Stimulated activated CD4-positive, alpha-beta T cell treated with anti-CD3 and anti-CD28 coated beads, TNF-alpha, amount 100 ng/mL, for 4 hours (primary cell): ENCODE data around the gene FBXL13.
"Not testable (repeated sequence)": the region's sequence is repeated elsewhere in the genome, so short reads cannot be mapped to it uniquely, and the experiment has no call there.

Experiments used
- DNase-seq, 3 experiments: peaks; one replicate each; pipeline ENCODE4 v3.0.0-alpha.2; 2020; ENCODE audit warnings: low read depth in 3 of 3

FBXL13 gene

GRCh38 chr7:102983602-102984001 is 91.0 kb downstream of the FBXL13 start:
- no peak for DNase-seq

DNA sequence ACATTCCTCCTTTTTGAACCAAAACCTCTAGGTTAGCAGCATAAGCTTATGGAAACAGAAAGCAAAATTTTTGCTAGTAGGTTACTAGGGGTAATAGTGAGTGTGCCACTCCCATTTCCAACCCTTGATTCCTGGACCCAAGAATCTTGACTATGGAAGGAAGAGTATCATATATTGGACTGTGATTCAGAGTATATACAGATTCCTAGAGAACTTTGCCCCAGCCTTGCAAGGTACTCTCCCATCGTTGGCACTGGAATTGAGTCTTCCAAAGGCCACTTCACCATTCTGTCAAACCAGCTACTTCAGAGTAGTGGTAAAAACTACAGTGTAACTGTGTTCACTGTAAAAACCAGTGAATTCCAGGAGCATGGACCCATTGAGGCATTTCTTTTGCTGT is 92.4 kb downstream of the FBXL13 start:
- no peak for DNase-seq

GRCh38 chr7:102981451-102981850 is 93.1 kb downstream of the FBXL13 start:
- DNase-seq, result no peak

GRCh38 chr7:102979670-102980069 is 94.9 kb downstream of the FBXL13 start:
- no peak for DNase-seq

DNA sequence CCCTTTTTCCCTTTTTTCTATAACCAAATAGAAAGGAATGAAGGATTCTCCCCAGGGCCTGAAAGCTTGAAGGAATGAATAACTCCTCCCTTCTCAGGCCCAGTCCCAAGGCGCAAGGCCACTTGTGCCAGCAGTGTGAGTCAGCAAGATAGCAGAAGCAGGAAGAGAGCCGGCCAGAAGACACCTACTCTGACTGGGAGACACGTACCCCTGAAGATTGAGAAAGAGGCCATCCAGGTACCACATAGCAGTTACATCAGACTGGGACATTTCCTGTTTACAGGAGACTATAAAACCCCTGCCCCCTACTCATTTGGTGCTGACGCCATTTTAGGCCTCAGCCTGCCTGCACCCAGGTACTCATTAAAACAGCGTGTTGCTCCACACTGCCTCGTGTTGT is 96.3 kb downstream of the FBXL13 start:
- no peak for DNase-seq

- DNase-seq, result not testable (repeated sequence)
Observed at GRCh38 chr7:102977586-102977985, 97.0 kb downstream of the FBXL13 start.

DNA sequence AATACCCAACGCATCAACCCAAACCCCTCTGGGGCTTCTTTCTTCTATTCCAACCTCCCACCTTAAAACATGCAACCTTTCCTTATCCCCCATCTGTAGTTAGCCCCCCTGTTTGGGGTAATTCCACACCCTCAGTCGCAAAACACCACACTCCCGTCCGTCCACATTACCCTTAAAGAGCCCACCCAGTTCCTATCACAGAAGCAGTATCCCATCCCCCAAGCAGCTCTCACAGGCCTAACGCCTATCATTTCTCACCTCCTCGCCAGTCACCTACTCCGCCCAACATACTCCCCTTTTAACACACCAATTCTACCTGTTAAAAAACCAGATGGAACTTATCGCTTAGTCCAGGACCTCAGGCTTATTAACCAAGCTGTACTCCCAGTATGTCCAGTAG is 98.1 kb downstream of the FBXL13 start:
- DNase-seq, result no peak

GRCh38 chr7:102975854-102976253 is 98.7 kb downstream of the FBXL13 start:
- DNase-seq, result no peak

GRCh38 chr7:102974366-102975236 is 100.0 kb downstream of the FBXL13 start:
- no peak for DNase-seq

- no peak for DNase-seq
Observed at GRCh38 chr7:102973096-102973802, 101.3 kb downstream of the FBXL13 start.

- no peak for DNase-seq
Observed at GRCh38 chr7:102967798-102968197, 106.8 kb downstream of the FBXL13 start.

DNA sequence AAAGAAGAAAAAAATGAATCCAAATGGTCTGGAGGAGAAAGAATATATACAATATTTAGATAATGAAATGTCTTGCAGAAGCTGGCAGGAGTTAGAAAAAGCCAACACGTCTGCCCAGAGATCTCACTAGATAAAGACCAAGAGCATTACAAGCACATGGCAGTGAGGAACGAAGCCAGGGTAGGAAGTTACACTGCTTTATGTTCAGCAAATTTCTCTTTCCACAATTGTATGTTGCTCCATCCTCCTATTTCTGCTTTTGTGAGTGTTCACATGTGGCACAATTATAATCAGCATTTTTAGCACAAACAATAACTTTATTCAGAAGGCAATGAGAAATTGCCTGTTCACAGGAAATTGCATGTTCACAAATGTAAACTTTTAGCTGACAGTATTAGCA is 108.1 kb downstream of the FBXL13 start:
- no peak for DNase-seq

DNA sequence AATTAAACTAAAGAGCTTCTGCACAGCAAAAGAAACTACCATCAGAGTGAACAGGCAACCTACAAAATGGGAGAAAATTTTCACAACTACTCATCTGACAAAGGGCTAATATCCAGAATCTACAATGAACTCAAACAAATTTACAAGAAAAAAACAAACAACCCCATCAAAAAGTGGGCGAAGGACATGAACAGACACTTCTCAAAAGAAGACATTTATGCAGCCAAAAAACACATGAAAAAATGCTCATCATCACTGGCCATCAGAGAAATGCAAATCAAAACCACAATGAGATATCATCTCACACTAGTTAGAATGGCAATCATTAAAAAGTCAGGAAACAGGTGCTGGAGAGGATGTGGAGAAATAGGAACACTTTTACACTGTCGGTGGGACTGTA is 112.6 kb downstream of the FBXL13 start:
- DNase-seq, result not testable (repeated sequence)

DNA sequence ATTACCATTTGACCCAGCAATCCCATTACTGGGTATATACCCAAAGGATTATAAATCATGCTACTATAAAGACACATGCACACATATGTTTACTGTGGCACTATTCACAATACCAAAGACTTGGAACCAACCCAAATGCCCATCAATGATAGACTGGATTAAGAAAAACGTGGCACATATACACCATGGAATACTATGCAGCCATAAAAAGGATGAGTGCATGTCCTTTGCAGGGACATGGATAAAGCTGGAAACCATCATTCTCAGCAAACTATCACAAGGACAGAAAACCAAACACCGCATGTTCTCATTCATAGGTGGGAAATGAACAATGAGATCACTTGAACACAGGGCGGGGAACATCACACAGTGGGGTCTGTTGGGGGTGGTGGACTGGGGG is 116.6 kb downstream of the FBXL13 start:
- DNase-seq, result not testable (repeated sequence)

DNA sequence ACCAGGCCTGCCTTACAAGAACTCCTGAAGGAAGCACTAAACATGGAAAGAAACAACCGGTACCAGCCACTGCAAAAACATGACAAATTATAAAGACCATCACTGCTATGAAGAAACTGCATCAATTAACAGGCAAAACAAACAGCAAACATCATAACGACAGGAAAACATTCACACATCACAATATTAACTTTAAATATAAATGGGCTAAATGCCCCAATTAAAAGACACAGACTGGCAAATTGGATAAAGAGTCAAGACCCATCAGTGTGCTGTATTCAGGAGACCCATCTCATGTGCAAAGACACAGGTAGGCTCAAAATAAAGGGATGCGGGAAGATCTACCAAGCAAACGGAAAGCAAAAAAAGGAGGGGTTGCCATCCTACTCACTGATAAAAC is 120.2 kb downstream of the FBXL13 start:
- not testable (repeated sequence) for DNase-seq

GRCh38 chr7:102953406-102953805 is 121.2 kb downstream of the FBXL13 start:
- no peak for DNase-seq

DNA sequence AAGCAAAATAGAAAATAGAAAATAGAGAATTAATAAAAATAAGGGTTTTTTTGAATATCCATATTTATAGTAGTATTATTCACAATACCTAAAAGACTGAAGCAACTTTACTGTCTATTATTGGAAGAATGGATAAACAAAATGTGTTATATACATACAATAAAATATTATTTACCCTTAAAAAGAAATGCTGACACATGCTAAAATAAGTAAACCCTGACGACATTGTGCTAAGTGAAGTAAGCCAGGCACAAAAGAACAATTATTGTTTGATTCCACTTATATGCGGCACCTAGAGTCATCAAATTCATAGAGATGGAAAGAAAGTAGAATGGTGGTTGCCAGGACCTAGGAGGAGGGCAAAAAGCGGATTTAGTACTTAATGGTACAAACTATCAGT is 122.8 kb downstream of the FBXL13 start:
- no peak for DNase-seq

- DNase-seq, result no peak
Observed at GRCh38 chr7:102944241-102944640, 130.4 kb downstream of the FBXL13 start.

DNA sequence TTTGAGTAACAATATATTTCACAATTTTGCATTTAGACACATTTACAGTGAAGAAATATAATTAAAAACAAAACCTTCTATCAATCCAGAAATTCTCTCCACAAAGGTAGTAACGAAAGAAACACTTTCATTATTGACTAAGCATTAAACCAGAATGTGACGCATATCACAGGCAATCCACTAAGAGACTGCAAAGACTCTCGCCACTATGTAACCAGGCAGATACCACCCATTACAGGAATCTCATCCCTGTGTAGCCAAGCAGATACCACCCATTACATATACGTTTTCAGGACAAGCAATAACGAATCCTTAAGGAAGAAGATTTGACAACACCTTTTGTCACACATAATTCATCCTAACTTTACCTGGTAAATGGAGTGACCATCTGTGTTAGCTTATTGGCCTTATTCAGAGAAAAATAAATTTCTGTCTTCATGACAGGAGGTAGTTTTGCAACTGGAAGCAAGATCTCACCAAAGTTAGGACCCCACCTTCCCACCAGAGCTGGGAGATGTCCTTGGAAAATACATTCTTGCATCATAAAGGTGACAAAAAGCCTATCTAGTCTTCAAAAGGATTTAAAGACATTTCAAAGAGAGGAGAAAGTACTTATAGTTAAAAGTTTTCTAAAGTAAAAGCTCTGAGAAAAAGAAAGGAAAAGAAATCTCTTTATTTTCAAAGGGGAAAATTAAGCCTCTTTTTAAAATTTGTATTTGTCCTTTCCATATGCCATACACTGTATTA is 131.0 kb downstream of the FBXL13 start:
- DNase-seq, result no peak

- DNase-seq, result no peak
Observed at GRCh38 chr7:102942868-102943267, 131.7 kb downstream of the FBXL13 start.

DNA sequence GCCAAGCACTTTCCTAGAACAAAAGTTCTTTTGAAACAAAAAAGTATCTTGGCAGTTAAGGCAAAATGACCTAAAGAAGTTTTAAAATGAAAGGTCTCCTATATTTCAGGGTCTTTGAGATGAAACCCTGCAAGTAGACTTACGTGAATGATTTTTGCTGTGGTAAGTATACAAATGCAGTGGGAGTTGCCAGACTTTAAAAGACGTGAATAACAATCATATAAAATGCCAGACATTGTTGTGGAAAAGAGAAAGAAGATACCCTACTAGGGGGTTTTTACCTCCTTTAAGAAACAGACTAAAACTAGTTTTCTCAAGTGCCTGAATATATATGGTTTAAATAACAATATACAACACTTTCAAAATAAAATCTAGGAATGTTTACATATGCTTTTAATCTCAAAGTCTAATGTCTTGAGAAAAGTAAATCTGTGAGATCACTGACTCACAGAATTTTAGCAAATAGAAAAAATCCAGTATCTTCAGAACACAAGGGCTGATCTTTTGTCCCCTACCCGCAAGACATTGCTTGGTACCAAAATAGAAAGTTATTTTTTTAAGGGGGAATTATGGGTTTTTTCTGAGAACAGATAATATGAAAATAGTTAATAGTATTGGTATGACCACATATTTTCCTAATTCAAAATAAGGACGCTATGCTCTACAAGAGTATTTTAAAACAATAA is 132.3 kb downstream of the FBXL13 start:
- DNase-seq, result no peak

DNA sequence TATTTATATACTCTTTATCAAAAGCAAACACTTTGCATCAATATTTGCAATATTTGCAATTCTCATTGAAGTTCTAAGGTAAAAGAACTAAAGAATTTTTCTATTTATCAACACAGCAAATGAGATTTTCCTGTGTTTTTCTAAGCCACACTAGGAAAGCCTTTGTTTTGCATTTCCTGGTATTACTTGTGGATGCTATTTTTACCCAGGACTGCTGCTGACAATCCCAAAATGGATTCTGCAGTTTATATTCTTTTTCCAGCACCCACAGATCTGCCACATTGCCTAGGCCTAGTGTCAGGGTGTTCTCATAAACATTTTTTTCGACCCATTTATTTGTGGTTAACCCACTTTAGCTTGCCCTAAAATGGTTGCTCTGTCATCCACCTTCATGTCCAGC is 135.9 kb downstream of the FBXL13 start:
- DNase-seq, result no peak
